Activated CD4-positive, alpha-beta memory T cell treated with anti-CD3 and anti-CD28 coated beads for 36 hours (primary cell): ENCODE data around the gene GPR146. TPM values are rescaled to one million over a fixed set of nuclear protein-coding genes. Genes with fewer than 3 reads are reported as not detected.

Source experiments
- CTCF ChIA-PET: fragments of 350-600 bp; sonication (Branson Sonifier 250); formaldehyde crosslinking; loops from one replicate; lab custom pipeline; 2021; ENCODE audit warnings: antibody characterized with exemption, inconsistent platforms; lab: Charles Lee
- POLR2A ChIA-PET: fragments of 350-600 bp; sonication (Branson Sonifier 250); formaldehyde crosslinking; loops from one replicate; lab custom pipeline; 2021; ENCODE audit warnings: antibody characterized with exemption; lab: Charles Lee
- DNase-seq: peaks from one replicate; pipeline ENCODE4 v3.0.0-alpha.2; 2020
- H3K27ac Mint-ChIP-seq: one replicate; pipeline ENCODE4 v1.8.0; 2021; ENCODE audit warnings: mixed read lengths
- H3K27me3 Mint-ChIP-seq: one replicate; pipeline ENCODE4 v1.8.0; 2021; ENCODE audit warnings: mixed read lengths
- H3K36me3 Mint-ChIP-seq: one replicate; pipeline ENCODE4 v1.8.0; 2021; ENCODE audit warnings: mixed read lengths
- H3K4me1 Mint-ChIP-seq: one replicate; pipeline ENCODE4 v1.8.0; 2021; ENCODE audit warnings: low read depth, mixed read lengths
- H3K4me3 Mint-ChIP-seq: one replicate; pipeline ENCODE4 v1.8.0; 2021; ENCODE audit warnings: mild to moderate bottlenecking, mixed read lengths
- H3K9me3 Mint-ChIP-seq: one replicate; pipeline ENCODE4 v1.8.0; 2021; ENCODE audit warnings: mixed read lengths
- intact Hi-C: fragments of 100-400 bp; cut with micrococcal nuclease; formaldehyde crosslinking; loops from one replicate; pipeline ENCODE4 v1.15.1; 2023
- total RNA-seq, 2 experiments: library from RNA; stranded (reverse); gene quantifications; one replicate each; pipeline ENCODE4 v1.2.3, GENCODE V29; 2021

GPR146 gene
- total RNA-seq, 2 experiments from 2014 or later = 1.6 to 2.1 TPM

DNA sequence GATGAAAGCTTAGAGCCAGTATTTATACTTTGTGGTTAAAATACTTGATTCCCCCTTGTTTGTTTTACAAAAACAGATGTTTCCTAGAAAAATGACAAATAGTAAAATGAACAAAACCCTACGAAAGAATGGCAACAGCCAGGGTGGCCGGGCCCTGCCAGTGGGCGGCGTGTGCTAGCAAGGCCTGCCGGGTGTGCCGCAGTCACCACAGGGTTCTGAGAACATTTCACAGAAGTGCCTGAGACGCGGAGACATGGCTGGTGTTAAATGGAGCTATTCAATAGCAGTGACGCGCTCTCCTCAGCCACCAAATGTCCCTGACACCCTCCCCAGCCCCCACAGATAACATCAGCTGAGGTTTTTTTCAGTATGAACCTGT, 14.5 kb downstream of the GPR146 start:
- Mint-ChIP-seq H3K27ac (no peak overlapping the region), H3K4me3 (no peak overlapping the region), H3K36me3 (peaks cover 1% of the 10 kb centered on the region), H3K27me3 (no peaks in the 10 kb centered on the region), H3K9me3 (no peaks in the 10 kb centered on the region), H3K4me1 (peaks cover 24% of the 10 kb centered on the region)
- POLR2A ChIA-PET = no interaction called here
- intact Hi-C loops = no loop called here
- CTCF ChIA-PET = interaction anchor here (1.7 to 2.6 kb wide), 2 partner anchors 14 to 66 kb away, joined by 8 to 22 read pairs; partner anchors contain the start of gene GPR146
- peak; percentile 28 for DNase-seq

DNA sequence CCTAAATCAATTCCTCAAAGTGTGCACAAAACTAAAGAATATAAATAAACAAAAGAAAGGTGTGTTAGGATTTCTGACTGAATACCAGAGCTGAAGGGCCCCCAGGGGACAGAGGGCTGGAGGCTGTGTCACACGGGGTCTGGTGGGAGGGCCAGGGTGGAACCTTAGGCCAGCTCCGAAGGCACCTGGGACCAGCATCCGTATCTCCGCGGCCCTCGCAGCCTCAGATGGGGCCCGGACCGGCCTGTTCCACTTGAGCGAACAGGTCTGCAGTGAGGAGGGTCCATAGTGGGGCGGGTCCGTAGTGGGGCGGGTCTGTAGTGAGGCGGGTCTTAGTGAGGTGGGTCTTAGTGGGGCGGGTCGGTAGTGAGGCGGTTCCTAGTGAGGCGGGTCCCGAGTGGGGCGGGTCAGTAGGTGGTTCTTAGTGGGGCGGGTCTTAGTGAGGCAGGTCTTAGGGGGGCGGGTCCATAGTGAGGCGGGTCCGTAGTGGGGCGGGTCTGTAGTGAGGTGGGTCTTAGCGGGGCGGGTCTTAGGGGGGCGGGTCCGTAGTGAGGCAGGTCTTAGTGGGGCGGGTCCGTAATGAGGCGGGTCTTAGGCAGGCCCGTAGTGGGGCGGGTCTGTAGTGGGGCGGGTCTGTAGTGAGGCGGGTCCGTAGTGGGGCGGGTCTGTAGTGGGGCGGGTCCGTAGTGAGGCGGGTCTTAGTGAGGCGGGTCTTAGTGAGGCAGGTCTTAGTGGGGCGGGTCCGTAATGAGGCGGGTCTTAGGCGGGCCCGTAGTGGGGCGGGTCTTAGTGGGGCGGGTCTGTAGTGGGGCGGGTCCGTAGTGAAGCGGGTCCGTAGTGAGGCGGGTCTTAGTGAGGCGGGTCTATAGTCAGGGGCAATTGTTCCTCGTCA, 15.1 kb downstream of the GPR146 start:
- Mint-ChIP-seq H3K27ac (no peak overlapping the region), H3K9me3 (no peaks in the 10 kb centered on the region), H3K4me1 (peaks cover 20% of the 10 kb centered on the region), H3K27me3 (no peaks in the 10 kb centered on the region), H3K4me3 (no peak overlapping the region), H3K36me3 (peaks cover 1% of the 10 kb centered on the region)
- POLR2A ChIA-PET = no interaction called here
- peak; percentile 39 for DNase-seq
- CTCF ChIA-PET = interaction anchor here (1.7 to 3.1 kb wide), 3 partner anchors 15 to 66 kb away, joined by 8 to 28 read pairs (median 22); partner anchors contain the start of gene GPR146
- intact Hi-C loops = no loop called here

DNA sequence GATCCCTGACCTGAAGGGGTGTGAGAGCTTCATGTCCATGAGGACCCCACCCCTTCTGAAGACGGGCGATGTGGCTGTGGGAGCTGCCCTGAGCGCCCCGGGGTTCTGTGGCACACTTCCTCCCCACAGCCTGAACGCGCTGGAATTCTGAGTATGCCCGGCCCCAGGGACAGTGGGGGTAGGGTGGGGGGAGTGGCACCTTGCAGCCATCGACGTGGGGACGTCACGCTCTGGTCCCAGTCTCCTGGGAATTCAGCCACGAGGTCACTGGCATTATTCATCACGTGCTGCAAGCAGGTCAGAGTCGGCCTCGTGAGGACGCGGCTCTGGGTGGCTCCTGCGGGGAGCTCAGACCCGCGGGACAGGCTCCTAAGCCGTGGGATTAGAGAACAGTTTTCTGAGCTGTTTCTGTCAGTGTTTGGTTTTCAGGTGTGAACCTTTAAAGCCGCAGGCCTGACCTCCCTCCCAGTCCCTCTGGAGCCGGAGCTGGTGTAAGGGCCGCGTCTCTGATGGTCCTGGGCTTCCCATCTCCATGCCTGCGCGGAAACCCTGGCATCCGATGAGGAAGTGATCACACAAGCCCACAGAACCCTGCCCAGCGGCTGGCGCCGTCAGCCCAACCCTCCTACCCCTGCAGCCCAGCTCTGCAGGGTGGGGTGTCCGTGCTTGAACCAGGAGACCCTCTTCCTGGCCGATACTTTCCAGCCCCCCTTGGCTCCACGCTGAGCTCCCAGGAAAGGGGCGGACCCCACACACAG, 16.1 kb downstream of the GPR146 start:
- intact Hi-C loops = no loop called here
- Mint-ChIP-seq H3K36me3 (peaks cover 1% of the 10 kb centered on the region), H3K27ac (no peak overlapping the region), H3K9me3 (no peaks in the 10 kb centered on the region), H3K4me3 (no peak overlapping the region), H3K27me3 (no peaks in the 10 kb centered on the region), H3K4me1 (peaks cover 13% of the 10 kb centered on the region)
- ChIA-PET CTCF (interaction anchor here (3.1 kb wide), 1 partner anchor 67 kb away, joined by 28 read pairs; no protein-coding TSS in a partner anchor), POLR2A (interaction anchor here (1.0 kb wide), 1 partner anchor 67 kb away, joined by 4 read pairs; no protein-coding TSS in a partner anchor)
- DNase-seq = no peak

DNA sequence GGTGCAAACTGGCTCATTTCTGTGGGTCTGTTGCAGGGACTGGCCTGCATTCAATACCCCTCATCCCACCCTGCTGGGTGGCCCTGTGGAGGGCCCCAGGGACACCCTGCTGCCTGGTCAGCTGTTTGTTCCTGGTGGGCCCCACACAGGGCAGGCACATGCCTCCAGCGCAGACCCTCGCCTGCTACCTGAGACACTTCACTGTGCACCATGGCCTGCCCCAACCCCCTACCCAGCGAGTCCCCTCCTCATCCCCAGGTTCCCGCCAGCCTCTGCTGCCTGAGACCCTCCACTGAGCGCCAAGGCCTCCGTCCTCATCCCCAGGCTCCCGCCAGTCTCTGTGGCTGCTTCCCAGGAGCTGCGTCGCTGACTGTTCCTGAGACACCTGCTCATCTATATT, 16.8 kb downstream of the GPR146 start:
- no peaks in the 10 kb centered on the region for H3K9me3 Mint-ChIP-seq
- peaks cover 12% of the 10 kb centered on the region for H3K4me1 Mint-ChIP-seq
- DNase-seq = no peak
- peaks cover 1% of the 10 kb centered on the region for H3K36me3 Mint-ChIP-seq
- no peaks in the 10 kb centered on the region for H3K27me3 Mint-ChIP-seq
- CTCF ChIA-PET = interaction anchor here (3.1 kb wide), 1 partner anchor 68 kb away, joined by 28 read pairs; no protein-coding TSS in a partner anchor
- POLR2A ChIA-PET = no interaction called here
- intact Hi-C loops = no loop called here
- no peak overlapping the region for H3K27ac Mint-ChIP-seq
- no peak overlapping the region for H3K4me3 Mint-ChIP-seq

DNA sequence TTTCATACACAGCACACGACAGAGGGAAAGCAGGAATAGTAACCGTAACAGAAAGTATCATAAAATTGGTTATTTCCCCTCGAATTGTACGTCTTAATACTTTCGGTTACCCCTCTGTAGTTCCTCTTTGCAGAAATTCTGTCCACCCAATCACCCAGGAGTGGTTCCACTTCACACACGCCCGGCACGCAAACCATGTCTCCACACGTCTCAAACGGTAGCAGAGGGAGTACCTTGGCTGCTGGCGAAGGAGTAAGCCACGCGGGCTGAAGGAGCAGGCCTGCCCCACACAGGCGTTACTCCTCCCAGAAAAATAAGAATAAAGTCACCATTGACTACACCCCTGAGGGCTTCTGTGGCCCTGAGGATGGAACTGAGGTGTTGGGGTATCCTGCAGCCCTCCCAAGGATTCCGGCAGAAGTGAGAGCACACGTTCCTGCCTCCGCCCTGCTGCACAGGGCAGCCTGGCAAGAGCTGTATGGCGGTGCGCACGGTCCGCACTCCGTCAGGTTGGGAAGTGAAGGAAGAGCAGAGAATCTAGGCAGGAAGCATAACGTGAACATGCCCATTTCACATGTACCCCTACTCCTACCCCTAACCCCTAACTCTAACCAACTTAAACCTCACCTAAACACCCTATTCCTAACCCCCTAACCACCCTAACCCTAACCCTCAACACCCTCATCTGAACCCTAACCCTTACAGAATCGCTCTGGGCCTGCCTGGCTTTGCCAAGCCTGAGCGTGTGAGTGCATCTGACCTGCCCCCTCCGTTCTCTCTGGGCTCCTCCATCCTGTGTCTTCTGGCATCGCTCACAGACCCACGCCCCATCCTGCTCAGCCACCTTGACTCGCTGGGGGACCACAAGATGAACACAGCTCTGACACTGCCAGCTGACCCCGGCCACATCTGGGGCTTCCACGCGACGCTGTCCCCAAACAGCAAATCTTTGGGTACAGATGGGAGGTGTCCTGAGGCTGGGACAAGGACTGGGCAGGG, 18.2 kb downstream of the GPR146 start:
- no peak overlapping the region for H3K27ac Mint-ChIP-seq
- H3K36me3 Mint-ChIP-seq = peaks cover 1% of the 10 kb centered on the region
- peaks cover 8% of the 10 kb centered on the region for H3K4me1 Mint-ChIP-seq
- H3K27me3 Mint-ChIP-seq = no peaks in the 10 kb centered on the region
- intact Hi-C loops = no loop called here
- no peaks in the 10 kb centered on the region for H3K9me3 Mint-ChIP-seq
- no peak for DNase-seq
- ChIA-PET POLR2A (no interaction called here), CTCF (interaction anchor here (3.1 kb wide), 1 partner anchor 69 kb away, joined by 28 read pairs; no protein-coding TSS in a partner anchor)
- H3K4me3 Mint-ChIP-seq = no peak overlapping the region

DNA sequence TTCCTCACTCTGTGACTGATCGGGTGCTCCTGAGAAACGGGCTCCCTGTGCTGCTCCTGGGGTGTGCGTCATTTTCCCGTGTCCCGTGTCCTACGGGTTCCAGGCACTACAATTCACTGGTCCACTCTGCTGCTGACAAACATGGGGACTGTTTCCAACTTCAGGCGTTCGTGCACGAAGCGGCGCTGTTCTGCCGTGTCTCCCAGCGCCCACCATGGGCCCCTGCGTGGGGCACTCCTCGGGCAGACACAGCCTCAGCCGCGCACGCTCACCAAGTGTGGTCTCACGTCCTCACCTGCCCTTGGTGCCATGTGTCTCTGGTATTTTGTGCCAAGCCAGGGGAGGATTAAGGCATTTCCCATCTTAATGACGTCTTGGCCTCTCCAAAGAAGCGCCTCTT, 19.0 kb downstream of the GPR146 start:
- POLR2A ChIA-PET = no interaction called here
- CTCF ChIA-PET = interaction anchor here (6.5 kb wide), 1 partner anchor 68 kb away, joined by 300 read pairs; no protein-coding TSS in a partner anchor
- peaks cover 8% of the 10 kb centered on the region for H3K4me1 Mint-ChIP-seq
- H3K4me3 Mint-ChIP-seq = no peak overlapping the region
- no peaks in the 10 kb centered on the region for H3K36me3 Mint-ChIP-seq
- H3K9me3 Mint-ChIP-seq = no peaks in the 10 kb centered on the region
- intact Hi-C loops = no loop called here
- H3K27ac Mint-ChIP-seq = no peak overlapping the region
- no peak for DNase-seq
- no peaks in the 10 kb centered on the region for H3K27me3 Mint-ChIP-seq

DNA sequence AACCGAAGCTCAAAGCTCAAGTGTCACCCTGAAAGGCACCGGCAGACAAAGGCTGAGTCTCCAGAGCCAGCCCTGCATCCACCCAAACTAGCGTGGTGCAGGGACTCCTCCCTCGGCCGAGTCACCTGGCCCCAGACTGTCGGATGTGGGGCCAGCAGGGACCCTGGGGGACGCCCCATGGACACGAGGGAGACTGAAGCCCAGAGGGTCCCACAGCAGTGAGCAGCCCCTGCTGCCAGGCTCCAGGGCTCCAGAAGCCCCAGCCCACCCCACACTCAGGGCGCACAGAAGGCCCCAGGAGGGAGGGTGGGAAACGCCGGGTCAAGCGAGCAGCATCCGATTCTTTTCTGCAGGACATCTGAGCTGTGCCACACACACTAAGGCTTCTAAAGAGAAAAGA, 20.2 kb downstream of the GPR146 start:
- H3K4me3 Mint-ChIP-seq = no peak overlapping the region
- CTCF ChIA-PET = interaction anchor here (0.9 to 6.5 kb wide), 16 partner anchors 14 to 252 kb away, joined by 3 to 300 read pairs (median 11); partner anchors contain the start of genes COX19 and GPR146
- H3K9me3 Mint-ChIP-seq = no peaks in the 10 kb centered on the region
- peaks cover 5% of the 10 kb centered on the region for H3K4me1 Mint-ChIP-seq
- no peaks in the 10 kb centered on the region for H3K36me3 Mint-ChIP-seq
- H3K27me3 Mint-ChIP-seq = no peaks in the 10 kb centered on the region
- DNase-seq = no peak
- H3K27ac Mint-ChIP-seq = no peak overlapping the region
- intact Hi-C loops = no loop called here
- POLR2A ChIA-PET = no interaction called here

DNA sequence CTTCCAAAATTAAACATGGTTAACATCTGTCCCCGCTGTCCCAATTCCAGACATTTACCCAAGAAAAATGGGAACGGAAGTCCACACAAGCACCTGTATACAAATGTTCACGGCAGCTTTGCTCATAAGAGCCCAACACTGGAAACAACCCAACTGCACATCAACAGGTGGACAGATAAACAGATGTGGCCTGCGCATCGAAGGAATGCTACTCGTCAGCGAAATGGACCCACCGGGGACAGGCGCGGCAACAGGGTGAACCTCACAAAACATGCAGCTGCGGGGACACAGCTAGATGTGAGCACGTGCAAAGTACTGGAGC, 20.9 kb downstream of the GPR146 start:
- Mint-ChIP-seq H3K27me3 (no peaks in the 10 kb centered on the region), H3K9me3 (no peaks in the 10 kb centered on the region), H3K27ac (no peak overlapping the region), H3K4me3 (no peak overlapping the region), H3K36me3 (no peaks in the 10 kb centered on the region), H3K4me1 (peaks cover 5% of the 10 kb centered on the region)
- CTCF ChIA-PET = interaction anchor here (0.6 to 6.5 kb wide), 35 partner anchors 9 to 801 kb away, joined by 3 to 300 read pairs (median 5); partner anchors contain the start of genes COX19 and GPR146
- intact Hi-C loops = loop anchor here (1.0 kb wide), 1 partner anchor 72 kb away; no protein-coding TSS in a partner anchor
- POLR2A ChIA-PET = interaction anchor here (1.4 to 1.8 kb wide), 2 partner anchors 20 to 72 kb away, joined by 4 to 8 read pairs; partner anchors contain the start of gene GPR146
- DNase-seq = no peak

DNA sequence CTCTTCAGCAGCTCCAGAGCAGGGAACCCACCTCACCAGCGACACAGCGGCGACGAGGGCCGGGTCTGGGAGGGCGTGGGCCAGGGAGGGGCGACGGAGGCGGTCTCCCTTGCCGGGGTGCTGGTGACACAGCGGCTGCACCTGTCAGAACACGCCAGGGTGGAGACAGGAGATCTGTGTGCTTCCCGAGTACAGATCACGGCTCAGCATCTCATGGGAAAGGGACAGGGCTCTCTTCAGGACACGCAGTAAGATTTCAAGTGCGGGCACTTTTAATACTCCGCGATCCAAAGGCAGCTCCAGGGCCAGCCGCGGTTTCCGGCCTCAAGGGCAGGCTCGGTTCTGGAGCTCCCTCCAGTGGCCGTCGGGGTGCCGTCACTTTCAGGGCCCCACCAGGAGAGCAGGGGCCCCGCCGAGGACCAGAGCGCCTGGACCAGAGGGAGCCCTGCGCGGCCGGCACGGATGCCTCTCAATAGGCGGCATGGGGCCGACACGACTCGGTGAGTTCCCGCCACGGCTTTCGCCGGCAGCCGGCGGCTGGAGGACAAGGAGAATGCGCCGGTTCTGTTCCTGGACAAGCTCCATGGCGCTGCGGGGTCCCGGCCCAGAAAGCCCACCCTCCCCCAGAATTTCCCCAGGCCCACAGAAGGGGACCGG, 21.4 kb downstream of the GPR146 start:
- no peaks in the 10 kb centered on the region for H3K36me3 Mint-ChIP-seq
- POLR2A ChIA-PET = interaction anchor here (1.4 to 1.8 kb wide), 2 partner anchors 21 to 73 kb away, joined by 4 to 8 read pairs; partner anchors contain the start of gene GPR146
- intact Hi-C loops = loop anchor here (1.0 kb wide), 1 partner anchor 72 kb away; no protein-coding TSS in a partner anchor
- no peak overlapping the region for H3K4me3 Mint-ChIP-seq
- H3K4me1 Mint-ChIP-seq = peaks cover 5% of the 10 kb centered on the region
- DNase-seq = peak; percentile 89
- H3K27me3 Mint-ChIP-seq = no peaks in the 10 kb centered on the region
- CTCF ChIA-PET = interaction anchor here (0.6 to 6.5 kb wide), 36 partner anchors 10 to 801 kb away, joined by 3 to 300 read pairs (median 5); partner anchors contain the start of genes COX19 and GPR146
- H3K27ac Mint-ChIP-seq = no peak overlapping the region
- no peaks in the 10 kb centered on the region for H3K9me3 Mint-ChIP-seq

DNA sequence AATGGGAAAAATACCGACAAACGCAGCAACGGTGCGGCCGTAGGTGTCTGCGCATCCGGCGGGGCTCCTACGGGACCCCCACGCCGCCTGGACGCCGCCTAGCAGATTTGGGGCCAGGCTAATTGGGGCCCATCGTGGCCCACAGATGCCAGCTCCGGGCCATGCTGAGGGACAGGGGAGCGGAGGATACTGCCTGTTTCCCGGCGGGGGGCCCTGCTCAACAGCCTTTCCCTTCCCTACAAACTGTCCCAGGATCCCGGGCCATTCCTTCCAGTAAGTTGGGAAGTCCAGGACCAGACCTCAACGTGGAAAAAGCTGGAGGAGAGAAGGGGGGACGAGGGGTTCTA, 21.9 kb downstream of the GPR146 start:
- H3K4me3 Mint-ChIP-seq = no peak overlapping the region
- no peaks in the 10 kb centered on the region for H3K27me3 Mint-ChIP-seq
- POLR2A ChIA-PET = interaction anchor here (1.4 to 1.8 kb wide), 2 partner anchors 21 to 73 kb away, joined by 4 to 8 read pairs; partner anchors contain the start of gene GPR146
- no peak for DNase-seq
- CTCF ChIA-PET = interaction anchor here (0.8 to 6.5 kb wide), 26 partner anchors 10 to 157 kb away, joined by 3 to 300 read pairs (median 7); partner anchors contain the start of genes COX19 and GPR146
- peaks cover 5% of the 10 kb centered on the region for H3K4me1 Mint-ChIP-seq
- H3K9me3 Mint-ChIP-seq = no peaks in the 10 kb centered on the region
- H3K36me3 Mint-ChIP-seq = no peaks in the 10 kb centered on the region
- H3K27ac Mint-ChIP-seq = no peak overlapping the region
- intact Hi-C loops = no loop called here
